GM12874 (cell line): Measurements from ENCODE around the gene H19.

Experiments used
- TF ChIP-seq, protein P1 (sequence below): IDR thresholded peaks from 2 replicates; pipeline ENCODE4 v1.5.1; 2011; ENCODE audit warnings: low read depth, mild to moderate bottlenecking, control low read depth, low read length, moderate library complexity; ENCODE audit not compliant: insufficient read depth

The H19 gene

DNA sequence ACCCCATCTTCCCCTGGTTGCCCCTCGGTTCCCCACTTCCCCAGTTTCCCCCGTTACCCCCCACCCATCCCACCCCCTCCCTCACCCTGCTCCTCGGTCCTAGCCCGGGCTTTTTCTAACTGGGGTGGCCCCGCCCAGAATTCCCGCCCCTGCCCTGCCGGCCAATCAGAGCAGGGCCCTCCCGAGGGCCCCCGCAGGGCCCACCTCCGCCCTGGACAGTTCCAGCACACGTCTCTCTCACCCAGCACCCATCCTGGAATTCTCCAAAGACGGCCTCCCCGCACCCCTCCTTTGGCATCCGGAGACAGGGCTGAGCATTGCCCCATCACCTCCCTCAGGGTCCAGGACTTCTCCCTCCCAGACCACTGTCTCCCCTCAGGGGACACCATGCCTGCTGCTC, at the start of gene H19:
TSS of gene H19 (minus strand) at position 88 of the 400 bp plus-strand sequence.
- TF ChIP-seq, protein P1, sequence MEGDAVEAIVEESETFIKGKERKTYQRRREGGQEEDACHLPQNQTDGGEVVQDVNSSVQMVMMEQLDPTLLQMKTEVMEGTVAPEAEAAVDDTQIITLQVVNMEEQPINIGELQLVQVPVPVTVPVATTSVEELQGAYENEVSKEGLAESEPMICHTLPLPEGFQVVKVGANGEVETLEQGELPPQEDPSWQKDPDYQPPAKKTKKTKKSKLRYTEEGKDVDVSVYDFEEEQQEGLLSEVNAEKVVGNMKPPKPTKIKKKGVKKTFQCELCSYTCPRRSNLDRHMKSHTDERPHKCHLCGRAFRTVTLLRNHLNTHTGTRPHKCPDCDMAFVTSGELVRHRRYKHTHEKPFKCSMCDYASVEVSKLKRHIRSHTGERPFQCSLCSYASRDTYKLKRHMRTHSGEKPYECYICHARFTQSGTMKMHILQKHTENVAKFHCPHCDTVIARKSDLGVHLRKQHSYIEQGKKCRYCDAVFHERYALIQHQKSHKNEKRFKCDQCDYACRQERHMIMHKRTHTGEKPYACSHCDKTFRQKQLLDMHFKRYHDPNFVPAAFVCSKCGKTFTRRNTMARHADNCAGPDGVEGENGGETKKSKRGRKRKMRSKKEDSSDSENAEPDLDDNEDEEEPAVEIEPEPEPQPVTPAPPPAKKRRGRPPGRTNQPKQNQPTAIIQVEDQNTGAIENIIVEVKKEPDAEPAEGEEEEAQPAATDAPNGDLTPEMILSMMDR = no peak

DNA sequence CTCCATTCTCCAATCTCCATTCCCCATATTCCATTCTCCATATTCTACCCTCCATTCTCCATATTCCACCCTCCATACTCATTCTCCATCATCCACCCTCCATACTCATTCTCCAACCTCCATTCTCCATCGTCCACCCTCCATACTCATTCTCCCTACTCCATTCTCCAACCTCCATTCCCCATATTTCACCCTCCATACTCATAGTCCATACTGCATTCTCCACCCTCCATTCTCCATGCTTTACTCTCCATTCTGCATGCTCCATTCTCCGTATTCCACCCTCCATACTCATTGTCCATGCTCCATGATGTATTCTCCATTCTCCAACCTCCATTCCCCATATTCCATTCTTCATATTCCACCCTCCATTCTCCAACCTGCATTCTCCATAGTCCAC, 44.3 kb upstream of the H19 start:
- TF ChIP-seq, protein P1 = no peak

DNA sequence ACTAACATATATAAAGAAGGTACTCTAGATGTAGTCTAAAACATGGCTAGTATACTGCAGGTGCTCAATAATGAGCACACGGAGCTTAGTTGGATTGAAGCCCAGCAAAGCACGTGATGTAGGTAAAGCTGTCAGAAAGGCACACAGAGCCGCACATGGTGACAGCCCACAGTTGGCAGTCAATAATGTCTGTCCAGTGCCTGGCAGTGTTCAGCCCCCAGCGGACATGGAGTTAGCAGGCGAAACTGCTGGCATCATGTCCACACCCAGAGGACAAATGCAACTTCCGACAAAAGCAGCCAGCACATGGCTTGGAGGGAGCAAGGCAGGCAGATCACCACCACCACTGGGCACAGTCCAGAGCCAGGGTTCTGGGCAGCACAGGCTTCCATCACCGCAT, 43.5 kb upstream of the H19 start:
- TF ChIP-seq, protein P1 = no peak

DNA sequence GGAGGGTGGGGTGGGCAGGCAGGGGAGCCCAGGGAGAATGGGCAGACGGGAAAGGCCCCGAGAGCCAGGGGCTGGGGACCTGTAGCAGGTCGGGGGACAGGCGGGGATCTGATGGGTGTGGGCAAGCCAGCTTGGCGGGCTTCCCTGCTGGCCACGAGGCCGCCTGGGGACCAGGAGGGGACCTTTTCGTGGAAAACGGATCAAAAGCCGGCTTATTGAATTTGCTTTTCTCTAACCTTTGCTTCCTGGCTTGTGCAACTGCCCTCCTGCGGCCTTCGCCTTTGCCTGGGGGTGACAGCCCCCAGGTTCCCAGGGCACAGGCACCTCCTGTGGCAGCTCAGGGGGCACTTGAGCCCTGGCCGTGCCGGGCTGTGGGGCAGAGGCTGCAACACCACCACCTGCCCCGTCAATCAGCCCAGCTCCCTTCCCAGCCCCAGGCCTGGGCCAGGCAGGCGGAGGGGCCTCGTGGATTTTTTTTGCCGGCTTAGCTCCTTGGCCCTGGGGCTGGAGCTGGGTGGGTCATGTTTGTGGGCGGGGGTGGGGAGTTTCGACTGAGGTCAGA, 41.6 kb upstream of the H19 start:
- TF ChIP-seq, protein P1 = no peak

DNA sequence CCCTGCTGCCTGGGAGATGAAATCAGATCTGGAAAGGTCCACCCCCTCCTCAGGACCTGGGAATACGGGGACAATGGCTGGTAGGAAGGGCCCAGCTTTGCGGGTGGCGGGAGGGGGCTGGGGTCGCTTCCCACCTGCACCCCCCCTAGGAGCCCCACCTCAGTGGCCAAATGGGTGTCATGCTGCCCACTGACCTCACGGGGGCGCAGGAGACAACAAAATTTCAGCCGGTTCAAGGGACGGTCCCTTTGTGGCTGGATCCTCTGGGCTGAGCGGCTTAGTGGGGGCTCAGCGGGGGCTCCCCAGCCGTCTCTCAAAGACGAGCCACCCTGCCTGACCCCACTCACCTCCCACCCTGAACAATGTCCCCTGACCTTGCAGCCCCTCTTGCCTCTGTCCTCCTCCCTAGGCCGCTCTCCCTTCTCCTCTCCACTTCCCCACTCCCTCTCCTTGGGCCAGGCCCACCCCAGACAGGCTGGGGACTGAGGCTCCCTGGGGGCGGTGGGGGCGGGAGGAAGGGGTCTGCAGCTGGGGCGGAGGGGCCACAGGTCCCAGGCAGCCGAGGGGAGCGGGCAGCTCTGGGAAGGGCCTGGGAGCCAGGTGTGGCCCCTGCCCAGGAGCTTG, 39.3 kb upstream of the H19 start:
- TF ChIP-seq, protein P1 = no peak

DNA sequence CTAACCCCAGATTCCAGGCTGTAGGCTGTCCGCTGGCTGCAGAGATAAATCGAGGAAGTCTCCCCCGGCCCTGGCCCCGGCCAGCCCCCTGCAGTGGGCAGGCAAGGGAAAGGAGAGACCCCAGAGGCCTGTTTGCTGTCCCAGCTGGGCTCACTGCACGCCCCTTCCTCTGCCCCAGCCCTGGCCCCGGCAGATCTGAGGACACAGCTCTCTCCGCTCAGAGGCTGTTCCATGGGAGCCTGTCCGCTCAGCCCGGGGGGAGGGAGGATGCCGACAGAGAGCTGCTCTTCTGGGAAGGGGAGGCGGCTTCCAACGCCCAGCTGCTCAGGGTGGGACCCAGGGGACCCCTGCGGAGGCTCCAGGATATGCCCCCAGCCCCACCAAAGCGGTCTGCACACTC, 37.7 kb upstream of the H19 start:
- TF ChIP-seq, protein P1 = no peak

DNA sequence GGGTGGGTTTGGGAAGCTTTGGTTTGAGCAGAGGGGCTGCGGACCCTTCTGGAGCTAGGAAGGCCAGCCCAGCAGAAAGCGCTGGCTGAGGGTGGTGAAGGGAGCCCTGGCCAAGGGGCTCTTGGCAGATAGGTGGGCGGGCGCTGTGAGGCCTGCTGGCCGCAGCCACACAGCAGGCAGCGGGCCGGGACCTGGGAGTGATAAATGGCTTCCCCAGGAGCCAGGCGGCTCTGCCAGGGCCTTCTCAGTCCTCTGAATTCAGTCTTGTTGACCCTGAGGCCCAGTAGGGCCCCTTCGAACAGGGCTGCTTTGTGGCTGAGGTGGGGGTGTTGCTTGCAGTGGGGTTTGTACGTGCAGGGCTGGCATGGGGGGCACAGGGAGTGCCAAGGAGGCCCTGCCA, 33.4 kb upstream of the H19 start:
- TF ChIP-seq, protein P1 = no peak
